Calu3 (cell line): ENCODE results near the gene ALDH1L1. TPM values are rescaled to one million over a fixed set of nuclear protein-coding genes. Genes with fewer than 3 reads are reported as not detected.

Source experiments
- BruUV-seq: library from RNA; stranded (reverse); fragments of 400-500 nt; replicated peaks from 2 replicates; lab custom pipeline; 2021; lab: Mats Ljungman, UMichigan
- CTCF ChIA-PET: fragments of 300-600 bp; sonication (Branson Sonifier 250); formaldehyde crosslinking; loops from one replicate; lab custom pipeline; 2022; ENCODE audit warnings: antibody characterized with exemption; lab: Charles Lee
- DNase-seq: peaks from one replicate; pipeline ENCODE4 v3.0.0; 2022
- H3K27ac Mint-ChIP-seq: one replicate; pipeline ENCODE4 v1.8.0; 2022; ENCODE audit warnings: mixed read lengths; ENCODE audit not compliant: unreplicated experiment
- H3K27me3 Mint-ChIP-seq: one replicate; pipeline ENCODE4 v1.8.0; 2022; ENCODE audit warnings: mixed read lengths; ENCODE audit not compliant: unreplicated experiment
- H3K36me3 Mint-ChIP-seq: one replicate; pipeline ENCODE4 v1.8.0; 2022; ENCODE audit warnings: mild to moderate bottlenecking, moderate library complexity, mixed read lengths; ENCODE audit not compliant: insufficient read depth, unreplicated experiment
- H3K4me1 Mint-ChIP-seq: one replicate; pipeline ENCODE4 v1.8.0; 2022; ENCODE audit warnings: mild to moderate bottlenecking, low read depth, mixed read lengths; ENCODE audit not compliant: unreplicated experiment
- H3K4me3 Mint-ChIP-seq: one replicate; pipeline ENCODE4 v1.8.0; 2022; ENCODE audit warnings: mild to moderate bottlenecking, low read depth, moderate library complexity, mixed read lengths; ENCODE audit not compliant: unreplicated experiment
- H3K9me3 Mint-ChIP-seq: one replicate; pipeline ENCODE4 v1.8.0; 2022; ENCODE audit warnings: low read depth, mixed read lengths; ENCODE audit not compliant: unreplicated experiment
- CTCF ChIP-seq: fragments of 200-600 bp; IDR thresholded peaks from one replicate; pipeline ENCODE4 v1.8.0; 2022; ENCODE audit warnings: antibody characterized with exemption; ENCODE audit not compliant: unreplicated experiment
- intact Hi-C: fragments of 100-400 bp; cut with micrococcal nuclease; formaldehyde crosslinking; loops from one replicate; pipeline ENCODE4 v1.10.0; 2022; ENCODE audit not compliant: unreplicated experiment
- total RNA-seq: library from RNA; stranded (reverse); gene quantifications from 2 replicates; pipeline ENCODE4 v1.2.3, GENCODE V29; 2022

ALDH1L1 gene
- total RNA-seq, 1 experiment from 2014 or later = 4.4 TPM

DNA sequence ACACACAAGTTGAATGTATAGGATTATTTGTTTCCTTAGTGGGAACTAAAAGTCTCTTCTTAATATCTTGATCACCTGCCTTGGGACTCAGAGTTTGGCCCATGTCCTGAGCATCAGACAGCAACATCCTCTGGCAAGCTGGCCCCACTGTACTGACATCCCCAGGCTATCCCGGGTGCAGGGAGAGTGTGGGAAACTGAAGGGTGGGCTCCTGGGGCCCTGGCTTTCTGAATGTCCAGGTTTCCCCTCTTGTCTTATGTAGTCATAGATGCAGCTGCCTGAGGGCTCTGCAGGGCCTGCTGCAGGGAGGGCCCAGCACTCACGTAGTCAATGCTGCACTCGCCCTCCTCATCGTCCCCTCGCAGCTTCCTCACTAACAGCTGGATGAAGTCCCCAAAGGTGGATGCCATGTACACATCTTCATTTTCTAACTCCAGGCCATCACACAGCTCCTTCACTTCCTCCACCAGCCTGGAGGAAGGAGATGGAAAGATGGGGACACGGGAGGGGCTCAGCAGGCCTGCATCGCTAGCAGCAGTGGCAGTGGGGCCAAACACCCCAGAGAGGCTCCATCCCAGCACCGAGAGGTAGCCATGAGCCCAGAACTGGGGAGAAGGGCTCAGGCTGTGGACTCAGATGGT is 42.8 kb downstream of the ALDH1L1 start:
- no peaks in the 10 kb centered on the region for H3K9me3 Mint-ChIP-seq
- no TSS peak for BruUV-seq
- H3K27me3 Mint-ChIP-seq = peaks cover 36% of the 10 kb centered on the region
- CTCF ChIA-PET = interaction anchor here (1.3 kb wide), 1 partner anchor 259 kb away, joined by 3 read pairs; no protein-coding TSS in a partner anchor
- no peak overlapping the region for H3K4me3 Mint-ChIP-seq
- no peaks in the 10 kb centered on the region for H3K36me3 Mint-ChIP-seq
- H3K27ac Mint-ChIP-seq = no peak overlapping the region
- DNase-seq = peak; percentile 0
- no peak for TF ChIP-seq CTCF
- intact Hi-C loops = no loop called here
- H3K4me1 Mint-ChIP-seq = no peaks in the 10 kb centered on the region

- no peak overlapping the region for H3K4me3 Mint-ChIP-seq
- no TSS peak for BruUV-seq
- intact Hi-C loops = no loop called here
- H3K27me3 Mint-ChIP-seq = peaks cover 36% of the 10 kb centered on the region
- TF ChIP-seq CTCF = no peak
- no peaks in the 10 kb centered on the region for H3K4me1 Mint-ChIP-seq
- DNase-seq = peak; percentile 0
- H3K9me3 Mint-ChIP-seq = no peaks in the 10 kb centered on the region
- no peak overlapping the region for H3K27ac Mint-ChIP-seq
- H3K36me3 Mint-ChIP-seq = no peaks in the 10 kb centered on the region
- CTCF ChIA-PET = no interaction called here
Observed at GRCh38 chr3:126136428-126137220, 43.8 kb downstream of the ALDH1L1 start.

GRCh38 chr3:126135406-126136076 is 44.8 kb downstream of the ALDH1L1 start:
- Mint-ChIP-seq H3K4me3 (no peak overlapping the region), H3K9me3 (no peaks in the 10 kb centered on the region), H3K4me1 (no peaks in the 10 kb centered on the region), H3K36me3 (no peaks in the 10 kb centered on the region), H3K27ac (no peak overlapping the region), H3K27me3 (peaks cover 25% of the 10 kb centered on the region)
- TF ChIP-seq CTCF = no peak
- no TSS peak for BruUV-seq
- peak; percentile 0 for DNase-seq
- CTCF ChIA-PET = interaction anchor here (1.0 to 1.9 kb wide), 2 partner anchors 10 to 63 kb away, joined by 3 to 12 read pairs; no protein-coding TSS in a partner anchor
- intact Hi-C loops = no loop called here

GRCh38 chr3:126135071-126135405 is 45.3 kb downstream of the ALDH1L1 start:
- no peak for TF ChIP-seq CTCF
- no TSS peak for BruUV-seq
- Mint-ChIP-seq H3K27ac (no peak overlapping the region), H3K27me3 (peaks cover 22% of the 10 kb centered on the region), H3K4me3 (no peak overlapping the region), H3K36me3 (peaks cover 3% of the 10 kb centered on the region), H3K4me1 (peaks cover 3% of the 10 kb centered on the region), H3K9me3 (no peaks in the 10 kb centered on the region)
- DNase-seq = peak; percentile 3
- CTCF ChIA-PET = interaction anchor here (1.0 to 3.0 kb wide), 6 partner anchors 11 to 339 kb away, joined by 3 to 12 read pairs (median 4); partner anchors contain the start of gene SLC41A3
- intact Hi-C loops = no loop called here
